Pulmonary artery endothelial cell (primary cell): ENCODE data around the gene SPOUT1. TPM values are rescaled to one million over a fixed set of nuclear protein-coding genes. Genes with fewer than 3 reads are reported as not detected.
"Not testable (repeated sequence)": the region's sequence is repeated elsewhere in the genome, so short reads cannot be mapped to it uniquely, and the experiment has no call there.

Experiments
- DNase-seq: peaks from one replicate; pipeline ENCODE4 v3.0.0-alpha.2; 2011; ENCODE audit warnings: low read depth, low spot score
- total RNA-seq: library from RNA; depleted of rRNA; stranded (reverse); fragments of >200 nt; gene quantifications from 2 replicates; pipeline ENCODE4 v1.2.3, GENCODE V29; 2014

Gene SPOUT1
- total RNA-seq, 1 donor from 2014 or later = 16.3 TPM

DNA sequence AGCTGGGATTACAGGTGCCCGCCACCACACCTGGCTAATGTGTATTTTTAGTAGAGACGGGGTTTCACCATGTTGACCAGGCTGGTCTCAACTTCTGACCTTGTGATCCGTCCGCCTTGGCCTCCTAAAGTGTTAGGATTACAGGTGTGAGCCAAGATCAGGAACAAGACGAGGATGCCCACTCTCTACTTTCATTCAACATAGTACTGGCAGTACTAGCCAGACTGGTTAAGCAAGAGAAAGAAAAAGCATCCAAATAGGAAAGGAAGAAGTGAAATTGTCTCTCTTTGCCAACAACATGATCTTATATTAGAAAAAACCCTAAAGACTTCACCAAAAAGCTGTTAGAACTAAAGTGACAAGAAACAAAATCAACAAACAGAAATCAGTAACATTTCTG is 18.7 kb downstream of the SPOUT1 start:
- DNase-seq = no peak

GRCh38 chr9:128809831-128810230 is 19.8 kb downstream of the SPOUT1 start:
- DNase-seq = no peak

- no peak for DNase-seq
Observed at GRCh38 chr9:128809036-128809599, 20.5 kb downstream of the SPOUT1 start.

GRCh38 chr9:128808543-128808942 is 21.1 kb downstream of the SPOUT1 start:
- no peak for DNase-seq

DNA sequence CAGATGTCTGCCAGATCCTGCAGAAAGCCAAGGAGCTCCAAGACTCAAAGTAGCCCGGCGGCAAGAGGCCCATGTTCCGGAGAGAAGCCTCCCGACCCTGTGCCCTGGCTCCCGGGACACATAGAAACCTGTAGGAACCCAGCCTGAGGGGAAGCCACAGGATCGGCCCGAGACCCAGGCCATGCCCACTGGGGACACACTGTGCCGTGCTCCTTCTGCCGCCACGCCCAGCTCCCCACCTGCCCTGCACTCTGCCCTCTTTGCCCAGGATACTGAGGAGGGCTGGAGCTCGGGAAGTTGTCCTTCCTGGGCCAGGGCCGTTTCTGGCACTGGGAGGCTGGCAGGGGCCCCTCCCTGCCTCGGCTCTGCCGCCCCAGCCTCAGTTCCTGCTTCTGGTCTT is 21.8 kb downstream of the SPOUT1 start:
- no peak for DNase-seq

DNA sequence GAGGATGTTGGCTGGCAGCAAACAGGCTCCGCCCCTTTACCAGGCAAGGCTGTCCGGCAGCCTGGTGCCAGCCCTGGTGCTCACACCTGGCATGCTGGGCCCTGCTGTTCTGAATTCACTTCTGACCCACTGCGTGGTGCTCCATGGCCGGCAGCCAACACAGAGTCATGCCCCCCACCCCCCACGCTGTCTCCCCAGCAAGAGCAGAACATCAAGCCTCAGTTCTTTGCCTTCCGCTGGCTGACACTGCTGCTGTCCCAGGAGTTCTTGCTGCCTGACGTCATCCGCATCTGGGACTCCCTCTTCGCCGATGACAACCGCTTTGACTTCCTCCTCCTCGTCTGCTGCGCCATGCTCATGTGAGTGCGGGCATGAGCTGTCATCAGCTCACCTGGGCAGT is 23.9 kb downstream of the SPOUT1 start:
- DNase-seq = no peak

DNA sequence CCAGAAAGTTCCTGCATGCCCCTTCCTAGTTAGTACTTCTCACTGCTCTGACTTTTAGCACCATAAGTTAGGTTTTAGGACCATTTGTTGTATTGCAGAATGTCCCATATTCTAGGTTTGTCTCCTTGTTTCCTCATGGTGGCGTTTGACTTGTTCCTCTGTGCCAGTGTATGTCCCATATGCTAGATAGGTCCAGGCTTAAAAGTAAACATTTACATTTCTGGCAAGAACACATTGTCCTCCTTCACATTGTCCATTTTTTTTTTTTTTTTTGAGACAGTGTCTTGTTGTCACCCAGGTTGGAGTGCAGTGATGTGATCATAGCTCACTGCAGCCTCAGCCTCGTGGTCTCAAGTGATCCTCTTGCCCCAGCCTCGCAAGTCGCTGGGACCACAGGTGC is 27.1 kb downstream of the SPOUT1 start:
- no peak for DNase-seq

- no peak for DNase-seq
Observed at GRCh38 chr9:128800061-128800460, 29.5 kb downstream of the SPOUT1 start.

DNA sequence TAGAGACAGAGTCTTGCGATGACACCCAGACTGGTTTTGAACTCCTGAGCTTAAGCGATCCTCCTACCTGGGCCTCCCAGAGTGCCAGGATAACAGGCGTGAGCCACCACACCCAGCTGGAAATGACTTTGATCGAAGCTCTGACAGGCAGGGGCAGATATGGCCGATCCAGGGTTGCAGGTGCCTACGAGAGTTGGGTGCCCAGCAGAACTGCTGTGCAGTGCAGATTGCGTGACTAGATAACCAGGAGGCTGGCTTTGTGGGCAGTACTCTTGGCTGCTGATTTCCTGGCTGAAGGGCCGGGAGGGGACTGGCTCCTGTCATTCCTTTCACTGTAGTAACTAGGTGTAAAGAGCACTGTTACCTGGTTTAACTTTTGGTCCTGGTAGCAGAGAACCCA is 30.7 kb downstream of the SPOUT1 start:
- no peak for DNase-seq

DNA sequence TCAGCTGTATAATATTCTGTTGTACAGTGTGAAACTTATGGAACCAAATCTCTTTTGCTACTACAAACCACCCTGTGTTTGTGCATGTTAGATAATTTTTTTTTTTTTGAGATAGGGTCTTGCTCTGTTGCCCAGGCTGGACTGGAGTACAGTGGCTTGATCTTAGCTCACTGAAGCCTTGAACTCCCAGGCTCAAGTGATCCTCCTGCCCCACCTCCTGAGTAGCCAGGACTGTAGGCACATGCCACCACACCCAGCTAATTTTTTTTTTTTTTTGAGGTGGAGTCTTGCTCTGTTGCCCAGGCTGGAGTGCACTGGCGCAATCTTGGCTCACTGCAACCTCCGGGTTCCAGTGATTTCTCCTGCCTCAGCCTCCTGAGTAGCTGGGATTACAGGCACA is 34.6 kb downstream of the SPOUT1 start:
- DNase-seq = not testable (repeated sequence)

GRCh38 chr9:128792978-128793686 is 36.5 kb downstream of the SPOUT1 start:
- DNase-seq = no peak

GRCh38 chr9:128792134-128792533 is 37.5 kb downstream of the SPOUT1 start:
- DNase-seq = no peak

- no peak for DNase-seq
Observed at GRCh38 chr9:128790536-128790935, 39.1 kb downstream of the SPOUT1 start.

GRCh38 chr9:128788445-128788844 is 41.1 kb downstream of the SPOUT1 start:
- no peak for DNase-seq

DNA sequence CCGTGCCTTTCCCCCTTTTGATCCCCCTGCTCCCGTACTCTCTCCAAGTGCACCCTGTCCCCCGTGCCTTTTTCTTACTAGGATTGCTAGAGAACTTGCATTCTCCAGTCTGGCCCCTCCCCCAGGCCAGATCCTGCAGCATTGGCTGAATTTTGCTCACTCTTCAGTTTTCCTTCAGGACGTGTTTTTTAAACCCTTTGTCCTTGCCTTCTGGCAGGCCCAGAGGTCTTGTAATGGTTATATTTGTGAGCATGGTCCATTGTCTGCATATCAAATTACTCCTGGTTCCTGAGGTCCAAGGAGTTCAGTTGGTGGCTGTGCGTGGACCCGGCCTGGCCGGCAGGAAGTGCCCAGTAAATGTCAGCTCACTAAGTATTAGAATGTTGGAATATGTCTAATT is 41.9 kb downstream of the SPOUT1 start:
- no peak for DNase-seq

DNA sequence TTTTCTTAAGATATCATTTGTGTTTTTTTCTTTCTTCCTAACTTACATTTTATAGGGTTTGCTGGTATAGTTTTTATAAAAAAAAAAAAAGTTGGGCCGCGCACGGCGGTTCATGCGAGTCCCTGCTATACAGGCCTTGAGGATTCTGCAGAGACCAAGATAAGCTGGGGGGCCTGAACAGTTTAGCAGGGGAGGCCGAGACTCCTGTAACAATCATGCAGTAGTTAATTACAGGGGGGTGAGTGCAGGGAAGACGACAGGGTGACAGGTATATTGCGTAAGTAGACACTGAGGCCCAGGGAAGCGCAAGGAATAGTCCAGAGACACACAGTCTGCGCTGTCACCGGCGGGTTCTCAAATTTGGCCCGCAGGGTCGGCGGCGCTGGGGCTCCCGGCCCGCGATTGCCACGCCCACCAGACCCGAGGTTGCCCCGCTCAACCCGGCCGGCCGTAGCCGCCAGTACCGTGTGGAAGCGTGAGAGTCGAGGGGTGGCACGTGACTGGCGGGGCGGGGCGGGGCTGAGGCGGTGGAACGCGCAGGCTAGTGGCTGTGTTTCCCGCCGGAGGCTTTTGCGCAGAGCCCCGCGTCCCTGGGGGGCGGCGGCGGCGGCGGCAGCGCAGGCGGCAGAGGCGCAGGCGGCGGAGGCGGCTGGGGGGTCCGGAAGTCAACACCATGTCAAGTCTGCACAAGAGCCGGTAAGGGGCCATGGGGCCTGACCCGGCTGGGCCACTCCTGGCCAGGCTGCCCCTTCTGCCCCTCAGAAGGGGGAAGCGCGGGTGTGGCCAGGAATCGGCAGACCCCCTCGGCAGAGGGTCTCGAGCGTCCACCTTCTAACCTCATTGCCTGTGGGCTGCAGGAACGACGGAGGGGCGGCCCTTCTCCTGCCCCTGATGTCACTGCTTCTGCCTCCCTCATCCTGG is 42.7 kb downstream of the SPOUT1 start, which contains the start of gene TBC1D13:
TSS of gene TBC1D13 (plus strand) at position 573 of the 921 bp plus-strand sequence. CDS start at position 674, 101 bp downstream.
- peak; percentile 24 for DNase-seq

DNA sequence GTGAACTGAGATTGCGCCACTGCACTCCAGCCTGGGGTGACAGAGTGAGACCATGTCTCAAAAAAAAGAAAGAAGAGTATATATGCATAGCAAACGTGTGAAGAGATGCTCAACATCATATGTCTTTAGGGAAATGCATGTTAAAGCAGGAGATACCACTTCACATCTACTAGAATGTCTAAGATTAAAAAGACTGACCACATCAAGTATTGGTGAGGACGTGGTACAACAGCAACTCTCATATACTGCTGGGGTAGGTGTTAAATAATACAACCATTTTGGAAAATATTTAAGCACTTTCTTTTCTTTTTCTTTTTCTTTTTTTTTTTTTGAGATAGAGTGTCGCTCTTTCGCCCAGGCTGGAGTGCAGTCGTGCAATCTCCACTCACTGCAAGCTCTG is 44.2 kb downstream of the SPOUT1 start:
- DNase-seq = no peak

GRCh38 chr9:128782669-128783068 is 46.9 kb downstream of the SPOUT1 start:
- DNase-seq = no peak

DNA sequence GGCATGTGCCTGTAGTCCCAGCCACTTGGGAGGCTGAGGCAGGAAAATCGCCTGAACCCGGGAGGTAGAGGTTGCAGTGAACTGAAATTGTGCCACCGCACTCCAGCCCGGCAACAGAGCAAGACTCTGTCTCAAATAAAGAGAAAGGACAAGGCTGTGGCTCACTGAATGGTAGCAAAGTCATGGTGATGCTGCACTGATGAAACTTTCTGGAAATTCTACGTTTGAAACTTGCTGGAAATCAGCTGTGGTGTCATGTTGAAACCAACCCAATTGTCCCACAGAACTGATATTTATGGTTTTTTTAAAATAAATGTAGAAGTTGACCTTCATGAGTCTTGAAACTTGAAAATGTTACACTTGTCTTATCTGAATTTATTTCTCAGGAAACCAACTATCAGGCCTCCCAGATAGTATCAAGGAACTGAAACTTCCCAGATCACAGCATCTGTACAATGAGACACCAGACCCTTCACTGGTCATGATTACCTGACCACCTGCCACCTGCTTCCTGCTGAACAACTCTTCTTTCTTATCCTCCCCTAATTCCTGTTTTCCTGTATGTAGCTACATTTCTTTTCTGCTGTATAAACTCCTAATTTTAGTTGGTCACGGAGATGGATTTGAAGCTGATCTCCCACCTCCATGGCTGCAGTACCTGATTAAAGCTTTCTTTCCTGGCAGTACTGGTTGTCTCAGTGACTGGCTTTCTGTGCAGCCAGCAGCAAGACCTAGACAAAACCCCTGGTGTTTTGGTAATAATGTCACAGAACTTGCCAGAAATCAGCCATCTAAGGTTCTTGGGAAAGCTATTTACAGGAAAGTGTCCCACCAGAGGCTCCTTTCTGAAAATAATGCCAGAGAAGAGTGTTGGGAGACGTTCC is 48.2 kb downstream of the SPOUT1 start:
- no peak for DNase-seq

- DNase-seq = not testable (repeated sequence)
Observed at GRCh38 chr9:128780093-128780492, 49.5 kb downstream of the SPOUT1 start.

DNA sequence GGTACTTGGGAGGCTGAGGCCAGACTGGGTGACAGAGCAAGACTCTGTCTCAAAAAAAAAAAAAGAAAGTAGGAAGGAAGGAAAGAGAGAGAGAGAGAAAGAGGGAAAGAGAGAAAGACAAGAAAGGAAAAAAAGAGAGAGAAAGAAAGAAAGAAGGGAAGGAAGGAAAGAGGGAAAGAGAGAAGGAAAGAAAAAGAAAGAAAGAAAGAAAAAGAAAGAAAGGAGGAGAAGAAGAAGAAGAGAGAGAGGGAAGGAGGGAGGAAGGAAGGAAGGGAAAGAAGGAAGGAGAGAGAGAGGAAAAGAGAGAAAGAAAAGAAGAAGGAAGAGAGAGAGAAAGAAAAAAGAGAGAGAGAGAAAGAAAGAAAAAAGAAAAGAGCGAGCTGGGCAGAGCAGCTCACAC is 54.8 kb downstream of the SPOUT1 start:
- DNase-seq = no peak
